ENCODE results near the gene TTLL13.

DNA sequence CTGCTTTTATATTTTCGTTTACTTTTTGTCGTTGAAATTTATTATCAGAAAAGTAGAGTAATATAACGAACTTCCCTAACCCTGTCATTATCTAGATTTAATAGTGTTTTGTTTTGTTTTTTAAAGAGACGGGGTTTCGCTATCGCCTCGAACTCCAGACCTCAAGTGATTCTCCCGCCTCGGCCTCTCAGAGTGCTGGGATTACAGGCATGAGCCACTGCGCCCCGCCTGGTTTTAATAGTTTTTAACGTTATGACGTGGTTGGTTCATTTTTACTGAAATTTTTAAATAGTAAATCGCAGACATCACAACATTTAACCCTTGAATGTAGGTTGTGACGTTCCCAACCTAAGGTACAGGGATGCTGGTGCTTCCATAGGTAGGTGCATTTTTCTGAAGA is 17.1 kb downstream of the TTLL13 start:
- no peak for TF ChIP-seq POLR2A (IDR thresholded peaks at IDR 0.05; ENCODE audit: low read depth)
- TF ChIP-seq, protein P1, sequence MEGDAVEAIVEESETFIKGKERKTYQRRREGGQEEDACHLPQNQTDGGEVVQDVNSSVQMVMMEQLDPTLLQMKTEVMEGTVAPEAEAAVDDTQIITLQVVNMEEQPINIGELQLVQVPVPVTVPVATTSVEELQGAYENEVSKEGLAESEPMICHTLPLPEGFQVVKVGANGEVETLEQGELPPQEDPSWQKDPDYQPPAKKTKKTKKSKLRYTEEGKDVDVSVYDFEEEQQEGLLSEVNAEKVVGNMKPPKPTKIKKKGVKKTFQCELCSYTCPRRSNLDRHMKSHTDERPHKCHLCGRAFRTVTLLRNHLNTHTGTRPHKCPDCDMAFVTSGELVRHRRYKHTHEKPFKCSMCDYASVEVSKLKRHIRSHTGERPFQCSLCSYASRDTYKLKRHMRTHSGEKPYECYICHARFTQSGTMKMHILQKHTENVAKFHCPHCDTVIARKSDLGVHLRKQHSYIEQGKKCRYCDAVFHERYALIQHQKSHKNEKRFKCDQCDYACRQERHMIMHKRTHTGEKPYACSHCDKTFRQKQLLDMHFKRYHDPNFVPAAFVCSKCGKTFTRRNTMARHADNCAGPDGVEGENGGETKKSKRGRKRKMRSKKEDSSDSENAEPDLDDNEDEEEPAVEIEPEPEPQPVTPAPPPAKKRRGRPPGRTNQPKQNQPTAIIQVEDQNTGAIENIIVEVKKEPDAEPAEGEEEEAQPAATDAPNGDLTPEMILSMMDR (IDR thresholded peaks at IDR 0.05) = no peak
- no peak for TF ChIP-seq POLR2AphosphoS5 (IDR thresholded peaks at IDR 0.05)

Measured in esophagus muscularis mucosa (tissue), 3 donors.